ENCODE results near the gene INCENP.
"Not testable (repeated sequence)": the region's sequence is repeated elsewhere in the genome, so short reads cannot be mapped to it uniquely, and the experiment has no call there.

Gene INCENP

DNA sequence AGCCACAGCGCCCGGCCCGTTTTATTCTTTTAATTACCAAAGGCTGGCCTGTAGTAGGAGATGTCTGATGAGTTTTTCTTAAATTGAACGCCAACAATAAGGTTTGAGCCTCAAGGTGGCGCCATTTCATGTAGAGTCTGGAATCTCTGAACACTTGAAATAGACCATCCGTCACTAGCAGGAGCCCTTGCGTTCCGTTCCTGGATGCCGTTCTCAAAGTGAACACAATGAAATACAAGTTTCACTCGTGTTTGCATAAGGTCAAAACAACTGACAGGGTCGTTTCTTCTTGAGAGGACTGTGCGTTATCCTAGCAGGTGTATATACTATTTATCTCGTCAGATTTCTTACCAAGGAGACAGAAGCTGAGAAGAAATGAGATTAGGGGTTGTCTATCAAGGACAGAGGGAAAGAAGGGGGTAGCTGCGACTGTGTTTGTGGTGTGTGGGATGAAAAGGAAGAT lies 47.5 kb downstream of the INCENP start:
- peak; percentile 59 for DNase-seq (ENCODE audit: low read depth)

DNA sequence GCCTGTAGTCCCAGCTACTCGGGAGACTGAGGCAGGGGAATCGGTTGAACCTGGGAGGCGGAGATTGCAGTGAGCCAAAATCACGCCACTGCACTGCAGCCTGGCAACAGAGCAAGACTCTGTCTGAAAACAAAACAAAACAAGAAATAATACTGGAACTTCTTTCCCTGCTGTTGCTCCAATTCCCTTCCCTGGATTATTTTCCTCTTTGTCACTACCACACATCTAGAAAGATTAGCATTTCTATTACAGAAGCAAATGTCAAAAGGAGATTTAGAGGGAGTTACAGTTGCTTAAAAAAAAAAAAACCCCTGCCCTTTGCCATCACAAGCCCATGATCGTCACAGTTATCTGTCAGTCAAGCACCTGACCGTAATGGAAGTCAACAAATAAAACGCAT lies 48.5 kb downstream of the INCENP start:
- DNase-seq (ENCODE audit: low read depth), result no peak

DNA sequence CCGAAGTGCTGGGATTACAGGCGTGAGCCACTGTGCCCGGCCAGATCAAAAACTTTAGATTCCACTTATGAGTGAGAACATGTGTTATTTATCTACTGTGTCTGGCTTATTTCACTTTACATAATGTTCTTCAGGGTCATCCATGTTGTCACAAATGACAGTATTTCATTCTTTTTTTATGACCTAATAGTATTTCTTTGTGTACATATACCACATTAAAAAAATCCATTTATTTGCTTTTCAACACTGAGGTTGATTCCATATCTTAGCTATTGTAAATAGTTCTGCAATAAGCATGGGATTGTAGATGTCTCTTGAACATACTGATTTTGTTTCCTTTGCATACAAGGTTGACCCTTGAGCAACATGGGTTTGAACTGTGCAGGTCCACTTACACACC lies 53.0 kb downstream of the INCENP start:
- DNase-seq (ENCODE audit: low read depth), result no peak

DNA sequence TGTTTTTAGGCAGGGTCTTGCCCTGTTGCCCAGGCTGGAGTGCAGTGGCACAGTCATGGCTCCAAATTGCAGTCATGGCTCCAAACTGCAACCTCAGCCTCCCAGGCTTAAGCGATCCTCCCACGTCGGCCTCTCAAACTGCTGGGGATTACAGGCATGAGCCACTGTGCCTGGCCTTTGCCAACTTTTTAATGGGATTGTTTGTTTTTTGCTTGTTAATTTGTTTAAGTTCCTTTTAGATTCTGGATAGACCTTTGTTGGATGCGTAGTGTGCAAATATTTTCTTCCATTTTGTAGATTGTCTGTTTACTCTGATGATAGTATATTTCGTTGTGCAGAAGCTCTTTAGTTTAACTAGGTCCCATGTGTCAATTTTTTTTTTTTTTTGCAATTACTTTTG lies 56.2 kb downstream of the INCENP start:
- DNase-seq (ENCODE audit: low read depth), result no peak

DNA sequence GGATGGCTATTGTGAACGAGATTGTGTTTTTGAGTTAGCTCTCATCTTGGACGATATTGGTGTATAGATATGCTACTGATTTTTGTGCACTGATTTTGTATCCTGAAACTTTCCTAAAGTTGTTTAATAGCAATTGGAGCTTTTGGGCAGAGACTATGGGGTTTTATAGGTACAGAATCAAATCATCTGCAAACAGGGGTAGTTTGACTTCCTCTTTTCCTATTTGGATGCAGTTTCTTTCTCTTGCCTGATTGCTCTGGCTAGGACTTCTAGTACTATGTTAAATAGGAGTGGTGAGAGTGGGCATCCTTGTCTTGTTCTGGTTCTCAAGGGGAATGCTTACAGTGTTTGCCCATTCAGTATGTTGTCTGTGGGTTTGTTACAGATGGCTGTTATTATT lies 57.3 kb downstream of the INCENP start:
- no peak for DNase-seq (ENCODE audit: low read depth)

DNA sequence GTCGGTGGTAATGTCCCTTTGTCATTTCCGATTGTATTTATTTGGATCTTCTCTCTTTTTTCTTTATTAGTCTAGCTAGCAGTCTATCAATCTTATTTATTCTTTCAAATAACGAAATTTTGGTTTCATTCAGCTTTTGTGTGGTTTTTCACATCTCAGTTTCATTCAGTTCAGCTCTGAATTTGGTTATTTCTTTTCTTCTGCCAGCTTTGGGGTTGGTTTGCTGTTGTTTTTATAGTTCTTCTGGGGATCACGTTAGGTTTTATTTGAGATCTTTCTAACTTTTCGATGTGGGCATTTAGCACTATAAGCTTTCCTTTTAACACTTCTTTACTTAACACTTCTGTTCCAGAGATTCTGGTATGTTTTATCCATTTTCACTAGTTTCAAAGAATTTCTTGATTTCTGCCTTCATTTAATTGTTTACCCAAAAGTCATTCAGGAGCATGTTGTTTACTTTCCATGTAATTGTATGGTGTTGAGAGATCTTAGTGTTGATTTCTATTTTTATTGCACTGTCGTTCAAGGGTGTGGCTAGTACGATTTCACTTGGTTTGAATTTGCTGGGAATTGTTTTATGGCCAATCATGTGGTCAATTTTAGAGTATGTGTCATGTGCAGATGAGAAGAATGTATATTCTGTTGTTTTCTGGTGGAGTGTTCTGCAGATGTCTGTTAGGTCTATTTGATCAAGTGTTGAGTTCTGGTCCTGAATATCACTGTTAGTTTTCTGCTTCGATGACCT lies 58.5 kb downstream of the INCENP start:
- no peak for DNase-seq (ENCODE audit: low read depth)

- DNase-seq (ENCODE audit: low read depth), result no peak
Observed at GRCh38 chr11:62186195-62186594, 62.4 kb downstream of the INCENP start.

- no peak for DNase-seq (ENCODE audit: low read depth)
Observed at GRCh38 chr11:62190011-62190410, 66.2 kb downstream of the INCENP start, which contains the start of gene SCGB1D1. TSS of gene SCGB1D1 (plus strand) at chr11:62190216. CDS start at chr11:62190285, 69 bp downstream.

- DNase-seq (ENCODE audit: low read depth), result no peak
Observed at GRCh38 chr11:62193952-62194351, 70.1 kb downstream of the INCENP start.

GRCh38 chr11:62195010-62195409 lies 71.2 kb downstream of the INCENP start:
- not testable (repeated sequence) for DNase-seq (ENCODE audit: low read depth)

DNA sequence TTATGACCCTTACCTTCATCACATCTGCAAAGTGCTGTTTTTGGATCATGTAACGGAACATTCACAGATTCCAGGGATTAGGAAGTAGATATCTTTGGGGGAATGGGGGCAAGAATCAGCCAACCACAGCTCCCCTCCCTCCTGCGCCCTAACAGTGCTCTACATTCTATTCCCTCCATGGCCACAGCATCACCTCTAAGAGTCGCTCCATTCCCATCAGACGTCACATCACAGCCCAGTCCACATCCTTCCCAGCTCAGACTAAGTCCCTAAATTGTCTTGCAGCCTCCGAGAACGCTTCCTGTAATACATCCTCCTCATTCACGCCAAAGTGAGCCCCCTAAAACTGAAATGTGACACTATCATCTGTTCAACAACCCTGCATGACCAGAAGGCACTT lies 72.1 kb downstream of the INCENP start:
- DNase-seq (ENCODE audit: low read depth), result no peak

DNA sequence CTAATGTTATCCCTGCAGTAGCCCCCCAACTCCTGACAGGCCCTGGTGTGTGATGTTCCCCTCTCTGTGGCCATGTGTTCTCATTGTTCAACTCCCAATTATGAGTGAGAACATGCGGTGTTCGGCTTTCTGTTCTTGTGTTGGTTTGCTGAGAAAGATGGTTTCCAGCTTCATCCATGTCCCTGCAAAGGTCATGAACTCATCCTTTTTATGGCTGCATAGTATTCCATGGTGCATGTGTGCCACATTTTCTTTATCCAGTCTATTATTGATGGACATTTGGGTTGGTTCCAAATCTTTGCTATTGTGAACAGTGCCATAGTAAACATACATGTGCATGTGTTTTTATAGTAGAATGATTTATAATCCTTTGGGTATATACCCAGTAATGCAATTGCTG lies 73.6 kb downstream of the INCENP start:
- DNase-seq (ENCODE audit: low read depth), result not testable (repeated sequence)

- no peak for DNase-seq (ENCODE audit: low read depth)
Observed at GRCh38 chr11:62201376-62201775, 77.6 kb downstream of the INCENP start.
